Skin of body (tissue), 2 donors: ENCODE data around the gene FER1L5. TPM values are rescaled to one million over a fixed set of nuclear protein-coding genes. Genes with fewer than 3 reads are reported as not detected.

ENCODE experiments used
- DNase-seq: peaks from one replicate; lab custom pipeline; 2025; lab: John Stamatoyannopoulos, UW
- total RNA-seq: library from RNA; depleted of rRNA; stranded (reverse); fragments of >200 nt; gene quantifications from one replicate; pipeline ENCODE4 v1.2.3, GENCODE V29; 2014

The FER1L5 gene
- total RNA-seq, 1 donor from 2014 or later = 0.10 TPM

- peak; percentile 98 for DNase-seq
Measured at GRCh38 chr2:96739633-96740428, 97.3 kb downstream of the FER1L5 start, which contains the start of gene LMAN2L. Gene LMAN2L (minus strand): TSS chr2:96740064. CDS start chr2:96740040, 24 bp downstream.

DNA sequence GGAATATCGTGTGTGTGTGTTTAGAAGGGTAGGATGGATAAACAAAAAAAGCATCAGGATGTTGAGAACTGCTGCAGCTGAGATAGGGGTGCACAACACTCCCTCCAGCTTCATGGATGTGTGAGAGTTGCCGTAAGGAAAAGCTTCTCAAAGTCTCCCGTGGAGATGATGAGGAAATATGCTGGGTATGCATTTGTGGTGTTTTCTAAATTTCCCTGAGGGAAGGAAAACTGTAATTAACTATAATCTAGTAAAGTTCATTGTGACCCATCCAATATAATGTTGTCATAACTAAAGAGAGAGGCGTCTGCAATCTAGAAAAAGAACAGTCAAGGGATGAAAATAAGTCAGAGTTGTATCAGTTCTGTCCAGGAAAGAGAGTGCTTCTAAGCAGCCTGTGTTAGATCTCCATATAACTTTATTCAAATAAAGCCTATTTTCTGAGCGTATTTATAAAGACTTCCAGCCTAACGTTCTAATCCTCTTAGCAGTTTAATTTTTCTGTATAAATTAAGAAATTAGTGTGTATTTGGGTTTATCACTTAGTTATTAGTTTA is 104.6 kb downstream of the FER1L5 start:
- DNase-seq = no peak

- no peak for DNase-seq
Measured at GRCh38 chr2:96751800-96752199, 109.2 kb downstream of the FER1L5 start.

GRCh38 chr2:96753661-96754282 is 111.2 kb downstream of the FER1L5 start:
- DNase-seq = no peak

DNA sequence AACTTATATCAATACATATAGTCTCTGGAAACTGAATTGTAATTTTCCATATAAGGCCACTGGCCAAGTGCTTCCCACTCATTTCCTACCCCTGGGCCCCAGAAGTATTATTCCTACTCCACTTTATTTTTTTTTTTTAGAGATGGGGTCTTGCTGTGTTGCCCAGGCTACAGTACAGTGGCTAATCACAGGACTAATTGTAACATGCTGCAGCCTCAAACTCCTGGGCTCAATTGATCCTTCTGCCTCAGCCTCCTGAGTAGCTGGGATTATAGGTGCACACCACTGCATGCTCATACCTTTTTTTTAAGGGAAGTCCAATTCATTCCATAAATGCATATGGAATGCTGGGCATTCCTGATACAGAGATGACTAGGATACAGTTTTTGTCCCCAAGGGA is 111.8 kb downstream of the FER1L5 start:
- DNase-seq = no peak

Other genes starting within 250 kb of the FER1L5 start
- 0.10 TPM for gene NEURL3, start 137.4 kb upstream of the FER1L5 start, total RNA-seq
- gene ARID5A, start 106.0 kb upstream of the FER1L5 start, total RNA-seq = 16.2 TPM
- 26.0 TPM for gene KANSL3, start 4.5 kb upstream of the FER1L5 start, total RNA-seq
- 24.6 TPM for gene LMAN2L, start 97.3 kb downstream of the FER1L5 start, total RNA-seq
- gene CNNM4, start 118.1 kb downstream of the FER1L5 start, total RNA-seq = 4.9 TPM
- 6.3 TPM for gene CNNM3, start 173.5 kb downstream of the FER1L5 start, total RNA-seq
- 7.2 TPM for gene ANKRD23, start 201.3 kb downstream of the FER1L5 start, total RNA-seq
- gene ANKRD39, start 215.3 kb downstream of the FER1L5 start, total RNA-seq = 4.4 TPM
- 24.3 TPM for gene SEMA4C, start 227.3 kb downstream of the FER1L5 start, total RNA-seq